ENCODE data around the gene CACNG5. TPM values are rescaled to one million over a fixed set of nuclear protein-coding genes. Genes with fewer than 3 reads are reported as not detected.

CACNG5 gene
- total RNA-seq, 1 experiment from 2014 or later, result not detected

GRCh38 chr17:66842959-66843358, 8.0 kb downstream of the CACNG5 start:
- in situ Hi-C loops (cut with HindIII; ENCODE audit: low sequenced_read_pairs), result no loop called here
- no peak for DNase-seq (ENCODE audit: low spot score)

GRCh38 chr17:66843627-66844026, 8.7 kb downstream of the CACNG5 start:
- no peak for DNase-seq (ENCODE audit: low spot score)
- in situ Hi-C loops (cut with HindIII; ENCODE audit: low sequenced_read_pairs), result no loop called here

GRCh38 chr17:66847704-66848103, 12.8 kb downstream of the CACNG5 start:
- no peak for DNase-seq (ENCODE audit: low spot score)
- in situ Hi-C loops (cut with HindIII; ENCODE audit: low sequenced_read_pairs), result no loop called here

GRCh38 chr17:66848496-66848895, 13.6 kb downstream of the CACNG5 start:
- in situ Hi-C loops (cut with HindIII; ENCODE audit: low sequenced_read_pairs), result no loop called here
- no peak for DNase-seq (ENCODE audit: low spot score)

- DNase-seq (ENCODE audit: low spot score), result no peak
- in situ Hi-C loops (cut with HindIII; ENCODE audit: low sequenced_read_pairs), result no loop called here
Observed at GRCh38 chr17:66849032-66849655, 14.2 kb downstream of the CACNG5 start.

- in situ Hi-C loops (cut with HindIII; ENCODE audit: low sequenced_read_pairs), result no loop called here
- no peak for DNase-seq (ENCODE audit: low spot score)
Observed at GRCh38 chr17:66849851-66850580, 15.1 kb downstream of the CACNG5 start.

GRCh38 chr17:66850692-66851091, 15.8 kb downstream of the CACNG5 start:
- DNase-seq (ENCODE audit: low spot score), result no peak
- in situ Hi-C loops (cut with HindIII; ENCODE audit: low sequenced_read_pairs), result no loop called here

- no peak for DNase-seq (ENCODE audit: low spot score)
- in situ Hi-C loops (cut with HindIII; ENCODE audit: low sequenced_read_pairs), result no loop called here
Observed at GRCh38 chr17:66855204-66855603, 20.3 kb downstream of the CACNG5 start.

- in situ Hi-C loops (cut with HindIII; ENCODE audit: low sequenced_read_pairs), result no loop called here
- DNase-seq (ENCODE audit: low spot score), result no peak
Observed at GRCh38 chr17:66858226-66859083, 23.5 kb downstream of the CACNG5 start.

- in situ Hi-C loops (cut with HindIII; ENCODE audit: low sequenced_read_pairs), result no loop called here
- DNase-seq (ENCODE audit: low spot score), result no peak
Observed at GRCh38 chr17:66859353-66859752, 24.4 kb downstream of the CACNG5 start.

GRCh38 chr17:66860204-66860603, 25.3 kb downstream of the CACNG5 start:
- DNase-seq (ENCODE audit: low spot score), result no peak
- in situ Hi-C loops (cut with HindIII; ENCODE audit: low sequenced_read_pairs), result no loop called here

GRCh38 chr17:66863820-66864219, 28.9 kb downstream of the CACNG5 start:
- DNase-seq (ENCODE audit: low spot score), result no peak
- in situ Hi-C loops (cut with HindIII; ENCODE audit: low sequenced_read_pairs), result no loop called here

- no peak for DNase-seq (ENCODE audit: low spot score)
- in situ Hi-C loops (cut with HindIII; ENCODE audit: low sequenced_read_pairs), result no loop called here
Observed at GRCh38 chr17:66865151-66865550, 30.2 kb downstream of the CACNG5 start.

GRCh38 chr17:66873962-66874361, 39.0 kb downstream of the CACNG5 start:
- in situ Hi-C loops (cut with HindIII; ENCODE audit: low sequenced_read_pairs), result no loop called here

GRCh38 chr17:66884931-66885330, 50.0 kb downstream of the CACNG5 start:
- DNase-seq (ENCODE audit: low spot score), result no peak
- in situ Hi-C loops (cut with HindIII; ENCODE audit: low sequenced_read_pairs), result no loop called here

More at GRCh38 chr17:66873962-66874361, 39.0 kb downstream of the CACNG5 start:
- DNase-seq (ENCODE audit: low spot score), result no peak

- in situ Hi-C loops (cut with HindIII; ENCODE audit: low sequenced_read_pairs), result no loop called here
- DNase-seq (ENCODE audit: low spot score), result peak; percentile 9
Observed at GRCh38 chr17:66885417-66885816, 50.5 kb downstream of the CACNG5 start.

- in situ Hi-C loops (cut with HindIII; ENCODE audit: low sequenced_read_pairs), result no loop called here
- no peak for DNase-seq (ENCODE audit: low spot score)
Observed at GRCh38 chr17:66889480-66890230, 54.7 kb downstream of the CACNG5 start.

- DNase-seq (ENCODE audit: low spot score), result no peak
- in situ Hi-C loops (cut with HindIII; ENCODE audit: low sequenced_read_pairs), result no loop called here
Observed at GRCh38 chr17:66892246-66892645, 57.3 kb downstream of the CACNG5 start.

GRCh38 chr17:66893382-66893781, 58.5 kb downstream of the CACNG5 start:
- in situ Hi-C loops (cut with HindIII; ENCODE audit: low sequenced_read_pairs), result no loop called here
- DNase-seq (ENCODE audit: low spot score), result no peak
